HUES48 (cell line): ENCODE measurements around the gene MYO1B.

ENCODE experiments used
- H3K27ac ChIP-seq: one replicate; pipeline ENCODE4 v1.7.0; 2013; ENCODE audit warnings: low read depth, low read length, inconsistent platforms
- H3K27me3 ChIP-seq: 2 replicates; pipeline ENCODE4 v1.6.1; 2013; ENCODE audit warnings: mild to moderate bottlenecking, low read length; ENCODE audit not compliant: control insufficient read depth, insufficient read depth
- H3K36me3 ChIP-seq: 2 replicates; pipeline ENCODE4 v1.6.1; 2013; ENCODE audit warnings: low read length; ENCODE audit not compliant: control insufficient read depth, insufficient read depth
- H3K4me1 ChIP-seq: 2 replicates; pipeline ENCODE4 v1.6.1; 2013; ENCODE audit warnings: mild to moderate bottlenecking, low read length; ENCODE audit not compliant: control insufficient read depth, insufficient read depth
- H3K4me3 ChIP-seq: 2 replicates; pipeline ENCODE4 v1.5.1; 2013; ENCODE audit warnings: mild to moderate bottlenecking, low read depth, low read length
- H3K9ac ChIP-seq: 2 replicates; pipeline ENCODE4 v1.6.1; 2013; ENCODE audit warnings: mild to moderate bottlenecking, low read depth, low read length, moderate library complexity
- H3K9me3 ChIP-seq: 2 replicates; pipeline ENCODE4 v1.6.1; 2013; ENCODE audit warnings: low read length; ENCODE audit not compliant: control insufficient read depth, insufficient read depth

MYO1B gene

DNA sequence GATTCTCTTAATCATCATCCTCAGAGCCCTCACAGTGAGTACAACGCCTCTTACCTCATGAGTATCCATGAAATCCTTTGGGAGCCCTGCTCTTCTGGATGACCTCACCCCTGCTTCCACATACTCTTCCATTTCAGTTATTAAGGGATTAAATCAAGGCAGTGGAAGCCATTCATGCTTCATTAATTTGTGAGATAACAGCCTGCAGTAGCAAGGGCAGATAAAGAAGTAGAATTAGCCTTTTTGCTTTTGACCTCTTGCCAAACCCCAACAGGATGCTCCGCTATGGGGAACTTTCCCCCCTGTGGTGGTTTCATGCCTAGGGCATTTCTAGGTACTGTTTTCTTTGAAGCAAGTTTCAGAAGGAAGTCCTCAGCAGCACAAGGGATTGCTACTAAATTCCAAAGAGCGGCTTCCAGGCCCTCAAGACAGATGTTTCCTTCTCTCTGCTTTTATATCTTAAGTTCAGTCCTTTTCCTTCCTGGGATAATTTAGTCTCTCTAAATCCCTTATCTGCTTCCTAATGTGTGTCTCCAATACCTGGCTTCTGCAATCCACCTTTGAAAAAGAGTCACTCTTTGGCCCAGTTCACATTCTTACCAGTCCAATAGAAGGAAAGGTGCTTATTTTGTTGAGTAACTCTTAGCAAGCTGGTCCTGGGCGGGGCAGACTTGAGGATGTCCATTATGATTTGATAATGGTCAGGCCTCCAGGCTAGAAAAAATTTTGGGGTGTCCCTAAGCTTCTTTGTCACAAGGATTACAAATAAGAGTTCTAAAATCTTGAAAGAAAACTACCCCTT is 76.9 kb downstream of the MYO1B start:
- no peak overlapping the region for H3K9ac ChIP-seq
- peaks cover 9% of the 10 kb centered on the region; the same call in 1 of the 2 replicates for H3K9me3 ChIP-seq
- no peak overlapping the region for H3K4me3 ChIP-seq
- no peaks in the 10 kb centered on the region for H3K27me3 ChIP-seq
- no peaks in the 10 kb centered on the region for H3K36me3 ChIP-seq
- peaks cover 52% of the 10 kb centered on the region for H3K4me1 ChIP-seq
- peak overlapping the region; percentile 83 for H3K27ac ChIP-seq

GRCh38 chr2:191322828-191323506 is 77.8 kb downstream of the MYO1B start:
- peaks cover 9% of the 10 kb centered on the region; the same call in 1 of the 2 replicates for H3K9me3 ChIP-seq

GRCh38 chr2:191325651-191326365 is 80.6 kb downstream of the MYO1B start:
- H3K9me3 ChIP-seq = peaks cover 9% of the 10 kb centered on the region; the same call in 1 of the 2 replicates
- H3K27ac ChIP-seq = no peak overlapping the region
- H3K4me1 ChIP-seq = peaks cover 31% of the 10 kb centered on the region
- no peak overlapping the region for H3K4me3 ChIP-seq
- no peaks in the 10 kb centered on the region for H3K27me3 ChIP-seq
- H3K9ac ChIP-seq = no peak overlapping the region
- H3K36me3 ChIP-seq = peaks cover 12% of the 10 kb centered on the region

More at GRCh38 chr2:191322828-191323506, 77.8 kb downstream of the MYO1B start:
- no peak overlapping the region for H3K9ac ChIP-seq
- peaks cover 50% of the 10 kb centered on the region for H3K4me1 ChIP-seq
- no peak overlapping the region for H3K4me3 ChIP-seq
- peak overlapping the region; percentile 83 for H3K27ac ChIP-seq
- H3K36me3 ChIP-seq = no peaks in the 10 kb centered on the region
- no peaks in the 10 kb centered on the region for H3K27me3 ChIP-seq

DNA sequence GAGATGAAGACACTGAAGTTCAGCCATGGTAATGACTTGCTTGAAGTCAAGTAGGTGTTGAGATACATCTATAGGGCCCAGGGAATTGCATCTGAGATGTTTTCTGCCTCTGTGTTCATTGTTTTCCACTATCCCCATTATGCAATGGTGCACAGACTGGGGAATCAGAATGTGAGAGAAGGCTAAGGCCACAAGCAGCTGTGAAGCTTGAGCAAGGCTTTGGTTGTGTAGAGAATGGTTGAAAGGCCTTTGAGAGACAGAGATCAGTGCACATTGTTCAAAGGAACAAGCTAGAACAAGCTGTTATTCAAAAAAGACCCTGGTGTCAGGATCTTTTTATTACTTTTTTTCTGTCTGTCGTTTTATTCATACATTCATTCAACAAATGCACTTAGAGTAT is 82.3 kb downstream of the MYO1B start:
- Histone ChIP-seq H3K36me3 (peaks cover 22% of the 10 kb centered on the region), H3K9ac (no peak overlapping the region), H3K4me1 (peaks cover 14% of the 10 kb centered on the region), H3K27me3 (no peaks in the 10 kb centered on the region), H3K27ac (no peak overlapping the region), H3K4me3 (no peak overlapping the region), H3K9me3 (peaks cover 9% of the 10 kb centered on the region; the same call in 1 of the 2 replicates)

DNA sequence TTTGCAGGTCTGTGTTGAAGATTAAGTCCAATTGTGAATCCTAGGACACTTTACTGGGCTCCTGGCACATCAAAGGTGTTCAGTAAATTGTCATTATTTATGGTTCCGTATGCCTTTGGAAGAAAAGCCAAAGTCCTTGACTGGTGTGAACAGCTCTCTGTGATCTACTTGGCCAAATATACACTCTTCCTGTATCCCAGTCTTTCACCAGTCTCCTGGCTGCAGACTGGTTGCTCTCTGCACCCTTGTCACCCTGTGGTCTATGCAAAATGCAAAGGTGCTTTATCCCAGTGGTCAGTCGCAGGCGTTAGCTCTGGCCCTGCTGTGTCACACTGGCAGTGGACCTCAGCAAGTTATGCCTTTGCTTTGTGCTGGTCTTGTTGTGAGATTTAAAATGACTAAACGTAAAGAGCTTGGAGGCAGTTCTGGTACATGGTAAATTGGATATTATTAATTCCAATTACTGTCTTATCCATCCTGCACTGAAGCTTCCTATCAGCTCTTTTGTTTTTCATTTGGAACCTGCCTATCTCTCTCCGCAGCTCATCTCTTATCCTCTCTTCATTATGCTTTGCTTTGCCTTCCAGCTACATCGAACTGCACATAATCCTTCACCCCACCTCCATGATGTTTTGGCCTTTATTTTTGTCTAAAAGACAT is 83.1 kb downstream of the MYO1B start:
- Histone ChIP-seq H3K27ac (no peak overlapping the region), H3K4me1 (peaks cover 6% of the 10 kb centered on the region; the same call in 1 of the 2 replicates), H3K9me3 (peaks cover 9% of the 10 kb centered on the region; the same call in 1 of the 2 replicates), H3K27me3 (no peaks in the 10 kb centered on the region), H3K36me3 (peaks cover 27% of the 10 kb centered on the region), H3K4me3 (no peak overlapping the region), H3K9ac (no peak overlapping the region)

- Histone ChIP-seq H3K27ac (no peak overlapping the region), H3K9ac (no peak overlapping the region), H3K4me1 (peaks cover 4% of the 10 kb centered on the region; the same call in 1 of the 2 replicates), H3K4me3 (no peak overlapping the region), H3K27me3 (no peaks in the 10 kb centered on the region), H3K36me3 (peaks cover 27% of the 10 kb centered on the region), H3K9me3 (no peaks in the 10 kb centered on the region)
These were observed 84.6 kb downstream of the MYO1B start for GRCh38 chr2:191329841-191330240.

GRCh38 chr2:191333911-191334357 is 88.7 kb downstream of the MYO1B start:
- Histone ChIP-seq H3K36me3 (peaks cover 27% of the 10 kb centered on the region), H3K9ac (no peak overlapping the region), H3K4me1 (no peaks in the 10 kb centered on the region), H3K4me3 (no peak overlapping the region), H3K9me3 (no peaks in the 10 kb centered on the region), H3K27ac (no peak overlapping the region), H3K27me3 (no peaks in the 10 kb centered on the region)

- Histone ChIP-seq H3K9me3 (no peaks in the 10 kb centered on the region), H3K9ac (no peak overlapping the region), H3K36me3 (peaks cover 13% of the 10 kb centered on the region), H3K27ac (no peak overlapping the region), H3K4me3 (no peak overlapping the region), H3K4me1 (no peaks in the 10 kb centered on the region), H3K27me3 (no peaks in the 10 kb centered on the region)
These were observed 90.8 kb downstream of the MYO1B start for GRCh38 chr2:191335875-191336464.

GRCh38 chr2:191341436-191341835 is 96.2 kb downstream of the MYO1B start:
- H3K4me1 ChIP-seq = no peaks in the 10 kb centered on the region
- H3K9me3 ChIP-seq = no peaks in the 10 kb centered on the region
- H3K36me3 ChIP-seq = peaks cover 16% of the 10 kb centered on the region
- no peaks in the 10 kb centered on the region for H3K27me3 ChIP-seq
- no peak overlapping the region for H3K4me3 ChIP-seq
- no peak overlapping the region for H3K9ac ChIP-seq
- no peak overlapping the region for H3K27ac ChIP-seq

DNA sequence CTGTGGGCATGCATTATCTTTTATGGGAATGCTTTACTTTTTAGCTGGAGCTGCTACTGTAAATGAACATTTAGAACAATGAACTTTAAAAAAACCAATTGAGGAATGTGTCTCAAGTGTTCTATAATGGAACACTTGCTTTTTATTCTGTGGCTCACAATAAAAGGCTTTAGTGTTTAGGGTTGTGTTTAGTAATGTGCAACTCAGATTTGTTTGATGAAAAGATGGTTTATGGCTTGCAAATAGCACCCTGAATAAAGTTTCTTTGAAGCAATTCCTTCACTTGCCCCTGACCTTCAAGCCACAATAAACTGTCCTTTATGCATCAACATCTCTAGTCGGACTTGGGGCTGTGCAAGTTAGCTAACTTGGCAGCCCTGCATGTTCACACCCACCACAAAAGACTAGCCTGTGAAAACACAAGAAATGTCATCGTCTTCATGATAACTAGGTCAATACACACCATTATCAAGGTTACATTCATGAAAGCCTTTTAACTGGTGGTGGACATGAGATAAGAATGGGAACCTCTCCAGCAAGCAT is 98.7 kb downstream of the MYO1B start:
- Histone ChIP-seq H3K9ac (no peak overlapping the region), H3K27ac (no peak overlapping the region), H3K27me3 (no peaks in the 10 kb centered on the region), H3K4me1 (no peaks in the 10 kb centered on the region), H3K4me3 (no peak overlapping the region), H3K36me3 (peaks cover 32% of the 10 kb centered on the region), H3K9me3 (no peaks in the 10 kb centered on the region)
